ENCODE data around the gene RPL15.

RPL15 gene

GRCh38 chr3:23926246-23926645 is 9.3 kb downstream of the RPL15 start:
- FAIRE-seq (no peak), DNase-seq (ENCODE audit: insufficient read length, low spot score) (no peak)

GRCh38 chr3:23926736-23927135 is 9.8 kb downstream of the RPL15 start:
- no peak for DNase-seq (ENCODE audit: insufficient read length, low spot score)
- FAIRE-seq = no peak

- no peak for FAIRE-seq
- no peak for DNase-seq (ENCODE audit: insufficient read length, low spot score)
These were observed 11.6 kb downstream of the RPL15 start for GRCh38 chr3:23928524-23928923.

- no peak for DNase-seq (ENCODE audit: insufficient read length, low spot score)
- no peak for FAIRE-seq
These were observed 14.7 kb downstream of the RPL15 start for GRCh38 chr3:23931597-23931996.

- DNase-seq (ENCODE audit: insufficient read length, low spot score) (no peak), FAIRE-seq (no peak)
These were observed 15.6 kb downstream of the RPL15 start for GRCh38 chr3:23932571-23932970.

GRCh38 chr3:23934253-23934652 is 17.3 kb downstream of the RPL15 start:
- DNase-seq (ENCODE audit: insufficient read length, low spot score) (no peak), FAIRE-seq (no peak)

- DNase-seq (ENCODE audit: insufficient read length, low spot score) (no peak), FAIRE-seq (no peak)
These were observed 20.4 kb downstream of the RPL15 start for GRCh38 chr3:23937296-23937695.

- no peak for DNase-seq (ENCODE audit: insufficient read length, low spot score)
- peak; percentile 13 for FAIRE-seq
These were observed 21.8 kb downstream of the RPL15 start for GRCh38 chr3:23938688-23939087.

GRCh38 chr3:23940775-23941174 is 23.8 kb downstream of the RPL15 start:
- DNase-seq (ENCODE audit: insufficient read length, low spot score) (no peak), FAIRE-seq (no peak)

- FAIRE-seq (no peak), DNase-seq (ENCODE audit: insufficient read length, low spot score) (no peak)
These were observed 24.5 kb downstream of the RPL15 start for GRCh38 chr3:23941440-23941839.

GRCh38 chr3:23942546-23942945 is 25.6 kb downstream of the RPL15 start:
- FAIRE-seq (no peak), DNase-seq (ENCODE audit: insufficient read length, low spot score) (no peak)

- FAIRE-seq = no peak
- no peak for DNase-seq (ENCODE audit: insufficient read length, low spot score)
These were observed 27.3 kb downstream of the RPL15 start for GRCh38 chr3:23944007-23944783.

GRCh38 chr3:23944861-23945662 is 28.1 kb downstream of the RPL15 start, which contains the start of gene NR1D2:
Gene NR1D2, plus strand, starts transcription at chr3:23945286. Its CDS starts 293 bp downstream, at chr3:23945579.
- FAIRE-seq (peak; percentile 51), DNase-seq (ENCODE audit: insufficient read length, low spot score) (peak; percentile 69)

- DNase-seq (ENCODE audit: insufficient read length, low spot score) (no peak), FAIRE-seq (no peak)
These were observed 28.7 kb downstream of the RPL15 start for GRCh38 chr3:23945663-23945912.

GRCh38 chr3:23945913-23946687 is 29.2 kb downstream of the RPL15 start:
- DNase-seq (ENCODE audit: insufficient read length, low spot score) (peak; percentile 94), FAIRE-seq (peak; percentile 93)

- FAIRE-seq = no peak
- no peak for DNase-seq (ENCODE audit: insufficient read length, low spot score)
These were observed 31.8 kb downstream of the RPL15 start for GRCh38 chr3:23948761-23949160.

GRCh38 chr3:23949784-23950183 is 32.9 kb downstream of the RPL15 start:
- DNase-seq (ENCODE audit: insufficient read length, low spot score) (no peak), FAIRE-seq (no peak)

GRCh38 chr3:23950293-23950692 is 33.4 kb downstream of the RPL15 start:
- no peak for FAIRE-seq
- no peak for DNase-seq (ENCODE audit: insufficient read length, low spot score)

GRCh38 chr3:23952646-23953045 is 35.7 kb downstream of the RPL15 start:
- FAIRE-seq (no peak), DNase-seq (ENCODE audit: insufficient read length, low spot score) (no peak)

GRCh38 chr3:23953523-23953922 is 36.6 kb downstream of the RPL15 start:
- FAIRE-seq = no peak
- no peak for DNase-seq (ENCODE audit: insufficient read length, low spot score)

GRCh38 chr3:23954144-23954543 is 37.2 kb downstream of the RPL15 start:
- FAIRE-seq (no peak), DNase-seq (ENCODE audit: insufficient read length, low spot score) (no peak)
